Gastrocnemius medialis (tissue), 4 donors: ENCODE results near the gene PDC. TPM values are rescaled to one million over a fixed set of nuclear protein-coding genes. Genes with fewer than 3 reads are reported as not detected.

ENCODE experiments used
- ATAC-seq, 2 donors: fragments of 150-250 bp; one replicate each; pipeline ENCODE4 v1.9.1; 2016
- DNase-seq, 2 donors: peaks; one replicate each; pipeline ENCODE4 v3.0.0-alpha.2; 2019
- H3K27ac ChIP-seq, 4 donors: fragments of 200-600 bp; sonication (generic); 1 replicate in 1 of 4; 2 replicates in 3 of 4; pipeline ENCODE4 v1.5.1; 2016 to 2018; ENCODE audit warnings: mild to moderate bottlenecking in 2 of 4, moderate library complexity in 1 of 4
- H3K27me3 ChIP-seq, 3 donors: fragments of 200-600 bp; sonication (generic) in 2 of 3; 1 replicate in 1 of 3; 2 replicates in 2 of 3; pipeline versions ENCODE4 v1.5.1 to v1.6.0; 2016 to 2019; ENCODE audit warnings: mild to moderate bottlenecking in 1 of 3, moderate library complexity in 1 of 3
- H3K36me3 ChIP-seq, 2 donors: fragments of 200-600 bp; sonication (generic) in 1 of 2; one replicate each; pipeline ENCODE4 v1.5.1; 2017 to 2018
- H3K4me1 ChIP-seq, 2 donors: fragments of 200-600 bp; sonication (generic) in 1 of 2; one replicate each; pipeline ENCODE4 v1.5.1; 2016 to 2017; ENCODE audit warnings: mild to moderate bottlenecking in 2 of 2
- H3K4me3 ChIP-seq, 4 donors: fragments of 200-600 bp; sonication (generic) in 3 of 4; 1 replicate in 1 of 4; 2 replicates in 3 of 4; pipeline ENCODE4 v1.5.1; 2016 to 2019; ENCODE audit warnings: mild to moderate bottlenecking in 2 of 4
- H3K9me3 ChIP-seq, 3 donors: fragments of 200-600 bp; sonication (generic) in 2 of 3; 1 replicate in 1 of 3; 2 replicates in 2 of 3; pipeline ENCODE4 v1.5.1; 2016 to 2019
- POLR2A ChIP-seq, 2 donors: fragments of 450-650 bp; IDR thresholded peaks; one replicate each; pipeline ENCODE4 v1.6.1; 2017; ENCODE audit warnings: antibody characterized with exemption in 2 of 2, mild to moderate bottlenecking in 2 of 2, moderate library complexity in 2 of 2
- in situ Hi-C, 4 donors: fragments of 200-750 bp; cut with MboI; loops; one replicate each; pipeline versions ENCODE4 v1.15.0 to v1.8.0; 2017; ENCODE audit warnings: low sequenced_read_pairs in 4 of 4
- intact Hi-C: fragments of 100-400 bp; cut with DNase I; formaldehyde crosslinking; loops from one replicate; pipeline ENCODE4 v1.15.1; 2023; ENCODE audit warnings: low total_unique reads
- total RNA-seq, 4 donors: library from RNA; depleted of rRNA; stranded (reverse); fragments of >200 nt; gene quantifications; one replicate each; pipeline versions ENCODE4 v1.1.0 to v1.2.3, GENCODE V29; 2016
- TF ChIP-seq, protein P1 (sequence below), 5 experiments: fragments of 450-650 bp in 3 of 5; fragments of 200-600 bp in 2 of 5; sonication (generic) in 2 of 5; IDR thresholded peaks in 4 of 5; conservative IDR thresholded peaks in 1 of 5; 1 replicate in 4 of 5; 2 replicates in 1 of 5; pipeline ENCODE4 v1.5.1; 2016 to 2019; ENCODE audit warnings: antibody characterized with exemption in 5 of 5, mild to moderate bottlenecking in 3 of 5, moderate library complexity in 3 of 5

Gene PDC
- total RNA-seq, 4 donors from 2014 or later: not detected

DNA sequence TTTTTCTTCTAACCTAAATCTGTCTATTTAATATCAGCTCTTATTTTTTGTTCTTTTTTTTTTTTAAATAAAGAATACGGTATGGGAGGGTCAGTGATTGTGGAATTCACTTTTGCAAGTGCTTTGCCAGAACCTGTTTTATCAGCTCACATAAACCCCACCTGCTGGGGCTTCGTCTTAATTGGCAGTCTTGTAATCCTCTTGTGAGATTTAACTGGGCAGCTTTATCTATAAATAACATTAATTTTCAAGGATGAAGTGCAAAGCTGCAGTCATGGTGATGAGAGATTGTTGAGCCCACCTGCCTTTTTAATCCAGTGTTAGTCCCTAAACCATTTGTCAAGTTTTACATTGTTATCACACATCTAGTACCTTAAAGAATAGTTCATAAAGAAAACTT lies 18.2 kb upstream of the PDC start:
- Histone ChIP-seq H3K27ac (no peak overlapping the region), H3K4me1 (no peaks in the 10 kb centered on the region), H3K4me3 (no peak overlapping the region), H3K36me3 (no peaks in the 10 kb centered on the region), H3K9me3 (no peaks in the 10 kb centered on the region), H3K27me3 (no peaks in the 10 kb centered on the region)
- DNase-seq: no peak
- intact Hi-C loops: no loop called here
- in situ Hi-C loops: loop anchor here in 1 of 4 donors (25.0 kb wide), 1 partner anchor 508 kb away; no protein-coding TSS in a partner anchor
- TF ChIP-seq, protein P1, sequence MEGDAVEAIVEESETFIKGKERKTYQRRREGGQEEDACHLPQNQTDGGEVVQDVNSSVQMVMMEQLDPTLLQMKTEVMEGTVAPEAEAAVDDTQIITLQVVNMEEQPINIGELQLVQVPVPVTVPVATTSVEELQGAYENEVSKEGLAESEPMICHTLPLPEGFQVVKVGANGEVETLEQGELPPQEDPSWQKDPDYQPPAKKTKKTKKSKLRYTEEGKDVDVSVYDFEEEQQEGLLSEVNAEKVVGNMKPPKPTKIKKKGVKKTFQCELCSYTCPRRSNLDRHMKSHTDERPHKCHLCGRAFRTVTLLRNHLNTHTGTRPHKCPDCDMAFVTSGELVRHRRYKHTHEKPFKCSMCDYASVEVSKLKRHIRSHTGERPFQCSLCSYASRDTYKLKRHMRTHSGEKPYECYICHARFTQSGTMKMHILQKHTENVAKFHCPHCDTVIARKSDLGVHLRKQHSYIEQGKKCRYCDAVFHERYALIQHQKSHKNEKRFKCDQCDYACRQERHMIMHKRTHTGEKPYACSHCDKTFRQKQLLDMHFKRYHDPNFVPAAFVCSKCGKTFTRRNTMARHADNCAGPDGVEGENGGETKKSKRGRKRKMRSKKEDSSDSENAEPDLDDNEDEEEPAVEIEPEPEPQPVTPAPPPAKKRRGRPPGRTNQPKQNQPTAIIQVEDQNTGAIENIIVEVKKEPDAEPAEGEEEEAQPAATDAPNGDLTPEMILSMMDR (IDR thresholded peaks at IDR 0.05 in 4 of 5, conservative IDR thresholded peaks at IDR 0.05 in 1 of 5): no peak
- no peak for TF ChIP-seq POLR2A (IDR thresholded peaks at IDR 0.05)
- no peak for ATAC-seq

DNA sequence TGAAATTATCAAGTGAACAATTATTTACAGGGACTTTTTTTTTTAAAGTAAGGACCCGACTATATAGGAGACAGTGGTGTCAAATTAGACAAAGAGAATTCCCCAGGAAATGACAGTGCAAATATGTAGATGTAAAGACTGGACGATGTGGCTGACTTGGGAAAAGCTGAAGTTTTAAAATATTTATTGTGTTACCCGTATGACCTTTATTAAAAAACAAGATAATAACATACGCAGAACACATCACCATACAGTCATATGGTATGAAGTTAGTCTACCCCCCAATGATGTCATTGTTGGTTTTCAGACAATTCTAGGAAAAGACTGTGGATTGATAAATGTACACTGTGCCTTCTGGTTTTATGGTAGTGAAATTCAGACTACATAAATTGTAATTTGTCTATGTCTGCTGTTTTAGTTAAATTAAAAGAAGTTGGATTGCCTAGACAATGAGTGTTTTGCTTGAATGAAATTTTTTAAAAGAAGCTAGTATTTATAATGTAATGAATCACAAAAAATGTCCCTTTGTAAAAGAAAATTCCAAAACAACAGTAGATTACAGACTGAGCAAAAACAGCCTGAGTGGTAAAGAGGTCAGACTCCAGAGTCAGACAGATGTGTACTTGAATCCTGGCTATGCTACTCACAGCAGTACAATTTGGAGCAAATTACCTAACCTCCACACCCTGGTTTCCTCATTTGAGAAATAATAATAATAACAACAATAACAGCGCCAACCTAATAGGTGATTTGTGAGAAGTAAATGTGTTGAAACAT lies 15.5 kb upstream of the PDC start:
- DNase-seq: no peak
- Histone ChIP-seq H3K36me3 (no peaks in the 10 kb centered on the region), H3K27ac (no peak overlapping the region), H3K27me3 (no peaks in the 10 kb centered on the region), H3K9me3 (no peaks in the 10 kb centered on the region), H3K4me3 (no peak overlapping the region), H3K4me1 (no peaks in the 10 kb centered on the region)
- intact Hi-C loops (no loop called here), in situ Hi-C loops (loop anchor here in 1 of 4 donors (25.0 kb wide), 1 partner anchor 511 kb away; no protein-coding TSS in a partner anchor)
- TF ChIP-seq, protein P1 (IDR thresholded peaks at IDR 0.05 in 4 of 5, conservative IDR thresholded peaks at IDR 0.05 in 1 of 5): no peak
- TF ChIP-seq POLR2A (IDR thresholded peaks at IDR 0.05): no peak
- ATAC-seq: no peak

DNA sequence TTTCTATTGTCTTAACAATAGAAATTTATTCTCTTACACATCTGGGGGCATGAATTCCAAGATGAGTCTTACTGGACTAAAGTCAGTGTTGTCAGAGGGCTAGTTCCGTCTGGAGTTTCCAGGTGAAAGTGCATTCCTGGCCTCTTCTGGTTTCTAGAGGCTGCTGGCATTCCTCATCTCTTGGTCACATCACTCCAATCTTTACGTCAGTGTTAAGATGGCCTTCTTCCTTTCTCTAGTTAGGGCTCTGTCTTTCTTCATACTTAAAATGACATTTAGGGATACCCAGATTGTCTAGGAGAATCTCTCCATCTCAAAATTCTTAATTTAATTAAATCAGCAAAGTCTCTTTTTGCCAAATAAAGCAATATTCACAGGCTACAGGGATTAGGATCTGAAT lies 13.3 kb upstream of the PDC start:
- H3K27ac ChIP-seq: no peak overlapping the region
- ATAC-seq (no peak), DNase-seq (no peak)
- in situ Hi-C loops: no loop called here
- H3K4me1 ChIP-seq: no peaks in the 10 kb centered on the region
- intact Hi-C loops: no loop called here
- no peak for TF ChIP-seq POLR2A (IDR thresholded peaks at IDR 0.05)
- TF ChIP-seq, protein P1 (IDR thresholded peaks at IDR 0.05 in 4 of 5, conservative IDR thresholded peaks at IDR 0.05 in 1 of 5): no peak
- H3K27me3 ChIP-seq: no peaks in the 10 kb centered on the region
- H3K9me3 ChIP-seq: no peaks in the 10 kb centered on the region
- no peak overlapping the region for H3K4me3 ChIP-seq
- H3K36me3 ChIP-seq: no peaks in the 10 kb centered on the region

DNA sequence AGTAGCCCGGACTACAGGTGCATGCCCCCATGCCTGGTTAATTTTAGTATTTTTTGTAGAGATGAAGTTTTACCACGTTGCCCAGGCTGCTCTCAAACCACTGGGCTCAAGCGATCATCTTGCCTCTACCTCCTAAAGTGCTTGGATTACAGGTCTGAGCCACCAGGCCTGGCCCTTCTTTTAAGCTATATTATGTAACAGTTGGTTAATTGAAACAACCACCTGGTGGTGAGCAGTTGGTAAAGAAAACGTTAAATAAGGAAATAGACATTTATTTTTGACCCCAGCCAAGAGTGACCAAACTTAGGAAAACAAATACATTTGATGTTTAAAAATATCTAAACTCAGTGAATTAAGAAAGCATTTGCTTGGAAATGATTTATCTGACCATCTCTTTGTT lies 12.1 kb upstream of the PDC start:
- Histone ChIP-seq H3K4me1 (no peaks in the 10 kb centered on the region), H3K36me3 (no peaks in the 10 kb centered on the region), H3K27me3 (no peaks in the 10 kb centered on the region), H3K9me3 (no peaks in the 10 kb centered on the region), H3K27ac (no peak overlapping the region), H3K4me3 (no peak overlapping the region)
- ATAC-seq: no peak
- in situ Hi-C loops: no loop called here
- TF ChIP-seq, protein P1 (IDR thresholded peaks at IDR 0.05 in 4 of 5, conservative IDR thresholded peaks at IDR 0.05 in 1 of 5): no peak
- no peak for TF ChIP-seq POLR2A (IDR thresholded peaks at IDR 0.05)
- no peak for DNase-seq
- intact Hi-C loops: no loop called here
